Aorta (tissue), 5 donors: ENCODE measurements around the gene SORBS2. TPM values are rescaled to one million over a fixed set of nuclear protein-coding genes. Genes with fewer than 3 reads are reported as not detected.

ENCODE experiments used
- ATAC-seq: fragments of 200-7000 bp; cut with Tn5 transposase; one replicate; pipeline ENCODE4 v1.9.1; 2022; ENCODE audit warnings: moderate library complexity; ENCODE audit not compliant: low FRiP score
- DNase-seq, 2 donors: peaks; one replicate each; pipeline ENCODE4 v3.0.0-alpha.2; 2020
- H3K27ac ChIP-seq, 2 donors: one replicate each; pipeline ENCODE4 v1.5.1; 2013; ENCODE audit warnings: low read length in 2 of 2, mild to moderate bottlenecking in 2 of 2, moderate library complexity in 2 of 2, control low read depth in 1 of 2, inconsistent platforms in 1 of 2, low read depth in 1 of 2
- H3K27me3 ChIP-seq, 2 donors: one replicate each; pipeline ENCODE4 v1.6.1; 2013; ENCODE audit warnings: control low read depth in 1 of 2, low read length in 1 of 2, mild to moderate bottlenecking in 1 of 2, moderate library complexity in 1 of 2; ENCODE audit not compliant: insufficient read depth in 2 of 2, control insufficient read depth in 1 of 2
- H3K36me3 ChIP-seq, 2 donors: one replicate each; pipeline ENCODE4 v1.6.1; 2013; ENCODE audit warnings: control low read depth in 1 of 2, low read length in 1 of 2, mild to moderate bottlenecking in 1 of 2; ENCODE audit not compliant: insufficient read depth in 2 of 2, control insufficient read depth in 1 of 2
- H3K4me1 ChIP-seq, 2 donors: one replicate each; pipeline ENCODE4 v1.6.1; 2013; ENCODE audit warnings: low read length in 2 of 2, control low read depth in 1 of 2, mild to moderate bottlenecking in 1 of 2, moderate library complexity in 1 of 2; ENCODE audit not compliant: insufficient read depth in 2 of 2, control insufficient read depth in 1 of 2
- H3K4me3 ChIP-seq, 2 donors: one replicate each; pipeline ENCODE4 v1.5.1; 2013; ENCODE audit warnings: low read length in 2 of 2, control low read depth in 1 of 2, mild to moderate bottlenecking in 1 of 2
- H3K9me3 ChIP-seq: one replicate; pipeline ENCODE4 v1.6.1; 2013; ENCODE audit warnings: mild to moderate bottlenecking, low read length; ENCODE audit not compliant: control insufficient read depth
- WGBS, 2 donors: extraction: QIAGEN DNeasy Blood & Tissue Kit; methylation state at CpG; one replicate each; pipeline ENCODE4 v1.1.7; 2013; 5-methylcytosine and 5-hydroxymethylcytosine counted together
- intact Hi-C, 2 donors: fragments of 100-400 bp; cut with DNase I; formaldehyde crosslinking; loops; one replicate each; pipeline versions ENCODE4 v1.14.2 to v1.15.0; 2022
- polyA plus RNA-seq, 2 donors: library from polyadenylated mRNA; stranded (reverse); fragments of 200-250 nt; gene quantifications; one replicate each; pipeline ENCODE4 v1.2.3, GENCODE V29; 2013
- total RNA-seq, 2 donors: library from RNA; stranded (reverse); fragmentation: NEBNext Ultra II Directional; extraction: Animal tissue kit (Norgen Biotek cat#: 25700); gene quantifications; one replicate each; pipeline ENCODE4 v1.2.1, GENCODE V29; 2021
- donor health status: healthy with polysubstance abuse.
- donor health status: Bipolar disorder and iron deficiency.
- donor health status: DM: no; HTN: no; CAD: no.
- donor health status: DM: no; HTN: no; CAD: no.
- donor health status: DM: yes; HTN: yes; CAD: no.

The SORBS2 gene
- total and polyA plus RNA-seq, 4 donors: 111 to 696 (median 246) TPM

GRCh38 chr4:185847352-185848097 is 35.5 kb upstream of the SORBS2 start:
- DNase-seq: no peak
- no peaks in the 10 kb centered on the region for H3K4me1 ChIP-seq
- no peak for ATAC-seq
- no peaks in the 10 kb centered on the region for H3K27me3 ChIP-seq
- intact Hi-C loops: no loop called here
- H3K4me3 ChIP-seq: no peak overlapping the region
- no peaks in the 10 kb centered on the region for H3K9me3 ChIP-seq
- H3K27ac ChIP-seq: no peak overlapping the region
- H3K36me3 ChIP-seq: no peaks in the 10 kb centered on the region
- WGBS, 2 donors: 60 to 69% methylated on average over 13 of the region's 13 CpGs

- Histone ChIP-seq H3K27ac (no peak overlapping the region), H3K4me1 (no peaks in the 10 kb centered on the region), H3K4me3 (no peak overlapping the region), H3K9me3 (no peaks in the 10 kb centered on the region), H3K36me3 (no peaks in the 10 kb centered on the region), H3K27me3 (no peaks in the 10 kb centered on the region)
- intact Hi-C loops: no loop called here
- WGBS, 2 donors: 65 to 69% methylated on average over 5 of the region's 5 CpGs
- ATAC-seq (no peak), DNase-seq (no peak)
Measured at GRCh38 chr4:185846505-185847150, 34.6 kb upstream of the SORBS2 start.

DNA sequence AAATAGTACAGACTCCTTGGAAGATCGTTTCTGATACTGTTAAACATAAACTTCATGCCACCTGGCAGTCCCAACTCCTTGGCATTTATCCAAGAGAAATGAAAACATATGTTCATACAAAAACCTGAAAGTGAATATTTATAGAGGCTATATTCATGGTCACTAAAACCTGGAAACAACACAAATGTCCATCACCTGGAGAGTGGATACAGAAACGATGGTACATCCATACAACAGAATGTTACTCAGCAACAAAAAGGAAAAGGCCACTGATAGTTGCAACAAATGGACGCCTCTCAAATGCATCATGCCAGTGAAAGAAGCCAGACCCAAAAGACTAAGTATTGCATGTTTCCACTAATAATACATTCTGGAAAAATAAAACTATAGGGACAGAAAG is 34.0 kb upstream of the SORBS2 start:
- H3K36me3 ChIP-seq: no peaks in the 10 kb centered on the region
- intact Hi-C loops: no loop called here
- H3K4me1 ChIP-seq: no peaks in the 10 kb centered on the region
- no peaks in the 10 kb centered on the region for H3K27me3 ChIP-seq
- H3K4me3 ChIP-seq: no peak overlapping the region
- ATAC-seq: no peak
- no peak for DNase-seq
- WGBS, 2 donors: 73 to 75% methylated on average over 3 of the region's 3 CpGs
- H3K9me3 ChIP-seq: no peaks in the 10 kb centered on the region
- H3K27ac ChIP-seq: no peak overlapping the region

DNA sequence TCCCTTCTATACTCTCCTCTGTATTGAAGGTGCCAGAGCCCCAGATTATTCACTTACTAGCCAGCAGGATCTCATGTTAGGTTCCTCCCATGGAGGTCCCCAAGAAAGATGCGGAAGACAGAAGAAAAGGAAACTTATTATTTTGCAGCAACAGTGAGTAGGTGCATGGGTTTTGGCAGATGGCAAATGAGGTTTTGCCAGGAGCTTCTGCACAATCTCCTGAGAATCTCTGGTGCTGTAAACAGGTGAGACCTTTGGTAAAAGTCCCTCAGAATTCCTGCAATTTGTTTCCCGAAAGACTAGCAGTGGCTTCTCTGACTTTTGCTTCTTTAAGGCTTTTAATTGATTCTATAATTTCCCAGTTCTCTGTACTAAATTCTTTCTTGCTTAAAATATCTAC is 29.5 kb upstream of the SORBS2 start:
- intact Hi-C loops: no loop called here

GRCh38 chr4:185840953-185841352 is 29.0 kb upstream of the SORBS2 start:
- DNase-seq (no peak), ATAC-seq (no peak)
- Histone ChIP-seq H3K27me3 (no peaks in the 10 kb centered on the region), H3K36me3 (no peaks in the 10 kb centered on the region), H3K9me3 (no peaks in the 10 kb centered on the region), H3K4me3 (no peak overlapping the region), H3K4me1 (peaks cover 0 to 2% of the 10 kb centered on the region in 2 donors), H3K27ac (no peak overlapping the region)
- 96 to 97% methylated on average over 6 of the region's 6 CpGs for WGBS, 2 donors
- intact Hi-C loops: no loop called here

More for the DNA sequence above, 29.5 kb upstream of the SORBS2 start:
- no peaks in the 10 kb centered on the region for H3K9me3 ChIP-seq
- H3K36me3 ChIP-seq: no peaks in the 10 kb centered on the region
- DNase-seq: no peak
- WGBS, 2 donors: 98% methylated on average over 2 of the region's 2 CpGs
- H3K4me3 ChIP-seq: no peak overlapping the region
- H3K4me1 ChIP-seq: peaks cover 0 to 2% of the 10 kb centered on the region in 2 donors
- no peaks in the 10 kb centered on the region for H3K27me3 ChIP-seq
- ATAC-seq: no peak
- no peak overlapping the region for H3K27ac ChIP-seq

DNA sequence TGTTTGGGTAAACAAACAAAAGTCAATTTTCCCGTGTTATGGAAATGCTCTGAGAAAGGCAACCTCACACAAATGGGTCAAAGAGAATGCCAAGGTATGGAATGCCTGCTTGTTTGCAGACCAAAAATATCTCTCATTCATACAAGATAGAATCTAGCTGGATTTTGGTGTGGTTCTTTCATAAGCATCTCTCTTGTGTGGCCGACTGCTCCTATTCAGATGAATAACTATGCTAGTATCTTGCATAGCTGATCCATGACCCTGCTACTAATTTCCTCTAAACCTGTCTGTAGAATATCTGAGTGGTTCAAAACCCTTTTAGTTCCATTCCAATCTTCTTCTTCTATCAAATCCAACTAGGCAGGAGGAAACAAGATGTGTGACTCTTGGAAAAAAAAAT is 28.2 kb upstream of the SORBS2 start:
- intact Hi-C loops: no loop called here
- Histone ChIP-seq H3K9me3 (no peaks in the 10 kb centered on the region), H3K4me1 (peaks cover 0 to 2% of the 10 kb centered on the region in 2 donors), H3K27me3 (no peaks in the 10 kb centered on the region), H3K4me3 (no peak overlapping the region), H3K36me3 (no peaks in the 10 kb centered on the region), H3K27ac (peak overlapping the region; percentile 65 to 92)
- ATAC-seq (no peak), DNase-seq (no peak)
- WGBS, 2 donors: 30 to 44% methylated on average over 2 of the region's 2 CpGs

DNA sequence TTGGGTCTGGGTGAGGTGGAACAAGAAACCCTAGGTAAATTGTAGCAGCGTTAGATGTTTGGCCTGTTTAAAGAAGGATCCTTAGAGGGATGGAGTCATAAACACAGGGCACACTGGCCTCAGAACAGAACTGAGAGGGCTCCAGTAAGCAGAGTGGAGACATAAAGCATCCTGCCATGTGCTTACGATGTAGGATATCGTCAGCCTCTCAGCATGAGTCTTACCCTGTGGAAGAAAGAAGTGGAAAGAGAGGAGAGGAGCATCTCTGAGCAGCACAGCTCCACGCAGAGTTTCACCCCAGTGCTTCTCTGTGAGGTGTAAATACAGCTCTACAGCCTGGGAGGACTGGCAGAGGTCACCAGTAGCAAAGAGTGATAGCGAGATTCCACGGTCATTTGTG is 27.8 kb upstream of the SORBS2 start:
- H3K4me1 ChIP-seq: peaks cover 0 to 2% of the 10 kb centered on the region in 2 donors

DNA sequence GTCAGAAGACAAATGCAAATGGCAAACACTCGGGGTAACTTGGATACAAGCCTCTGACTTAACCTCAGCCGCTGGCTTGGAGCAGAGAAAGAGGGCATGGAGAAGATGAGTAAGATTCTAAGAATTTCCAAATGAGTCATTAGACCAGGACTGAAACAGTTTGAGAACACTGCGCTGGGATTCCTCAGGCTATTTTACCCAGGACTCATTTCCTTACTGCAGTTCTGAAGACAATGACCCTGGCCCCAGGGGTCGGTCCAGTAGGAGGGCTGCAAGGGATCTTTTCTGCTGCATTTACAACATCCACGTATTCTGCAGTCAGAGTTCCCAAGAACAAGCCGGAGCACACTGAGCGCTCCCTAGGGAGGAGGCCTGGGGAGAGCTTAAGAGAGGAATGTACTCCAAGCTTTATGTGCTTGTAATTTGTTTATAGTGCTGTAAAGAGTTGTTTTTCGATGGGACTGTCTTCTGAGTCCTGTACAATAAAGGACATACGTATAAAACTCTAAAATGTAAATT is 27.3 kb upstream of the SORBS2 start:
- DNase-seq (peak; percentile 66 to 79), ATAC-seq (peak; percentile 90)
- Histone ChIP-seq H3K9me3 (no peaks in the 10 kb centered on the region), H3K36me3 (no peaks in the 10 kb centered on the region), H3K27ac (peak overlapping the region in 1 of 2 donors; percentile 85), H3K27me3 (no peaks in the 10 kb centered on the region), H3K4me3 (no peak overlapping the region), H3K4me1 (peaks cover 0 to 2% of the 10 kb centered on the region in 2 donors)
- intact Hi-C loops: loop anchor here in 1 of 2 donors (5.0 kb wide), 1 partner anchor 38 kb away; no protein-coding TSS in a partner anchor
- 7 to 12% methylated on average over 9 of the region's 9 CpGs for WGBS, 2 donors

More for the DNA sequence above, 27.8 kb upstream of the SORBS2 start:
- intact Hi-C loops: loop anchor here in 1 of 2 donors (5.0 kb wide), 1 partner anchor 38 kb away; no protein-coding TSS in a partner anchor
- ATAC-seq (peak; percentile 21), DNase-seq (no peak)
- Histone ChIP-seq H3K4me3 (no peak overlapping the region), H3K27me3 (no peaks in the 10 kb centered on the region), H3K9me3 (no peaks in the 10 kb centered on the region), H3K36me3 (no peaks in the 10 kb centered on the region), H3K27ac (peak overlapping the region; percentile 65 to 92)
- WGBS, 2 donors: 65 to 70% methylated on average over 6 of the region's 6 CpGs
